ENCODE results near the gene PFN1. TPM values are rescaled to one million over a fixed set of nuclear protein-coding genes. Genes with fewer than 3 reads are reported as not detected.

The PFN1 gene
- polyA plus RNA-seq, 1 donor from 2014 or later: 145 TPM

- Histone ChIP-seq H4K20me1 (ENCODE audit: insufficient read depth) (no peaks in the 10 kb centered on the region), H3K79me2 (replicated peaks; ENCODE audit: insufficient read depth, low read length) (no peaks in the 10 kb centered on the region), H3K9me3 (ENCODE audit: low read length) (no peaks in the 10 kb centered on the region), H3K9me2 (ENCODE audit: insufficient read depth, low read length) (no peaks in the 10 kb centered on the region), H3K27ac (ENCODE audit: low read length) (no peak overlapping the region), H3K9ac (ENCODE audit: low read length) (no peak overlapping the region), H3F3A (ENCODE audit: insufficient read depth, low read length, poor library complexity, severe bottlenecking) (no peaks in the 10 kb centered on the region), H2AFZ (ENCODE audit: low read depth, low read length) (no peak overlapping the region), H3K4me2 (ENCODE audit: low read length) (no peak overlapping the region), H3K27me3 (ENCODE audit: insufficient read depth, low read depth, low read length) (no peaks in the 10 kb centered on the region), H3K36me3 (ENCODE audit: insufficient read depth, low read length) (no peaks in the 10 kb centered on the region), H3K4me3 (ENCODE audit: low read length) (no peak overlapping the region)
- TF ChIP-seq MXI1 (conservative IDR thresholded peaks at IDR 0.05; ENCODE audit: poor library complexity, severe bottlenecking): no peak
- no peak for TF ChIP-seq CTCF (IDR thresholded peaks at IDR 0.05; ENCODE audit: poor library complexity, severe bottlenecking)
- no peak for TF ChIP-seq SMC3 (conservative IDR thresholded peaks at IDR 0.05; ENCODE audit: poor library complexity)
- TF ChIP-seq REST (IDR thresholded peaks at IDR 0.05; ENCODE audit: borderline replicate concordance): no peak
- no peak for TF ChIP-seq TAF1 (IDR thresholded peaks at IDR 0.05; ENCODE audit: low read depth)
- no peak for TF ChIP-seq EZH2 (IDR thresholded peaks at IDR 0.05; ENCODE audit: borderline replicate concordance, insufficient read depth, low read length, poor library complexity, severe bottlenecking)
Observed at GRCh38 chr17:4956493-4957061, 8.2 kb upstream of the PFN1 start.

GRCh38 chr17:4955091-4955490 lies 6.8 kb upstream of the PFN1 start:
- TF ChIP-seq TAF1 (IDR thresholded peaks at IDR 0.05; ENCODE audit: low read depth) (no peak), EP300 (conservative IDR thresholded peaks at IDR 0.05; ENCODE audit: poor library complexity, severe bottlenecking) (no peak), SMC3 (conservative IDR thresholded peaks at IDR 0.05; ENCODE audit: poor library complexity) (no peak), CTCF (IDR thresholded peaks at IDR 0.05; ENCODE audit: poor library complexity, severe bottlenecking) (no peak), RAD21 (conservative IDR thresholded peaks at IDR 0.05) (no peak), EZH2 (IDR thresholded peaks at IDR 0.05; ENCODE audit: borderline replicate concordance, insufficient read depth, low read length, poor library complexity, severe bottlenecking) (no peak)
- no peak overlapping the region for H3K27ac ChIP-seq (ENCODE audit: low read length)
- no peak overlapping the region for H3K9ac ChIP-seq (ENCODE audit: low read length)
- H3K9me2 ChIP-seq (ENCODE audit: insufficient read depth, low read length): no peaks in the 10 kb centered on the region
- no peak overlapping the region for H3K4me3 ChIP-seq (ENCODE audit: low read length)
- H3K36me3 ChIP-seq (ENCODE audit: insufficient read depth, low read length): no peaks in the 10 kb centered on the region
- H3K27me3 ChIP-seq (ENCODE audit: insufficient read depth, low read depth, low read length): no peaks in the 10 kb centered on the region
- no peak overlapping the region for H2AFZ ChIP-seq (ENCODE audit: low read depth, low read length)
- H3K4me2 ChIP-seq (ENCODE audit: low read length): no peak overlapping the region
- no peaks in the 10 kb centered on the region for H3F3A ChIP-seq (ENCODE audit: insufficient read depth, low read length, poor library complexity, severe bottlenecking)
- no peaks in the 10 kb centered on the region for H3K9me3 ChIP-seq (ENCODE audit: low read length)
- no peaks in the 10 kb centered on the region for H3K79me2 ChIP-seq (replicated peaks; ENCODE audit: insufficient read depth, low read length)
- H4K20me1 ChIP-seq (ENCODE audit: insufficient read depth): no peaks in the 10 kb centered on the region
